GM12878 (cell line): ENCODE data around the gene HCFC1R1. TPM values are rescaled to one million over a fixed set of nuclear protein-coding genes. Genes with fewer than 3 reads are reported as not detected.

ENCODE experiments used
- ATAC-seq: fragments of 200-7000 bp; cut with Tn5 transposase; 3 replicates; pipeline ENCODE4 v1.9.1; 2020; ENCODE audit warnings: mild to moderate bottlenecking, moderate library complexity
- BruUV-seq: library from RNA; stranded (reverse); fragments of 400-500 nt; replicated peaks from 2 replicates; lab custom pipeline; 2021; lab: Mats Ljungman, UMichigan
- CTCF ChIA-PET: fragments of 300-600 bp; sonication (Branson Sonifier 250); formaldehyde crosslinking; extraction: SDS; loops from one replicate; lab custom pipeline; 2021; ENCODE audit warnings: inconsistent platforms; lab: Yijun Ruan, JAX
- POLR2A ChIA-PET: fragments of 350-600 bp; formaldehyde crosslinking; extraction: SDS; loops from one replicate; lab custom pipeline; 2021; ENCODE audit warnings: inconsistent platforms; lab: Charles Lee
- RAD21 ChIA-PET: fragments of 300-600 bp; sonication (Branson Sonifier 250); formaldehyde crosslinking; loops from one replicate; lab custom pipeline; 2023; ENCODE audit warnings: antibody characterized with exemption; ENCODE audit not compliant: unreplicated experiment; lab: Charles Lee
- SMC1A ChIA-PET: fragments of 300-600 bp; sonication (Branson Sonifier 250); formaldehyde crosslinking; loops from one replicate; lab custom pipeline; 2023; ENCODE audit not compliant: unreplicated experiment, uncharacterized antibody; lab: Charles Lee
- DNase-seq: peaks from one replicate; pipeline ENCODE4 v3.0.0-alpha.2; 2011; ENCODE audit warnings: low read depth, low spot score
- FAIRE-seq: peaks from 3 replicates; lab custom pipeline; 2011; peaks lifted over from hg19 to GRCh38; lab: Jason Lieb, UNC
- H2AFZ ChIP-seq: 2 replicates; pipeline ENCODE4 v1.6.0; 2011; ENCODE audit warnings: low read depth, low read length, control low read depth; ENCODE audit not compliant: control insufficient read depth
- H3K27ac ChIP-seq: 2 replicates; pipeline ENCODE4 v1.5.1; 2011; ENCODE audit warnings: control low read depth; ENCODE audit not compliant: control insufficient read depth, insufficient read depth
- H3K27me3 ChIP-seq, 2 experiments: replicated peaks in 1 of 2; 2 replicates each; pipeline versions ENCODE4 v1.6.0 to v1.6.1; 2011; ENCODE audit warnings: low read length in 1 of 2; ENCODE audit not compliant: control insufficient read depth in 2 of 2, insufficient read depth in 2 of 2
- H3K36me3 ChIP-seq, 2 experiments: 2 replicates each; pipeline ENCODE4 v1.5.1; 2011; ENCODE audit warnings: low read length in 1 of 2; ENCODE audit not compliant: control insufficient read depth in 2 of 2, insufficient read depth in 2 of 2
- H3K4me1 ChIP-seq: 2 replicates; pipeline ENCODE4 v1.6.1; 2011; ENCODE audit warnings: mild to moderate bottlenecking, low read length, moderate library complexity, mixed read lengths; ENCODE audit not compliant: control insufficient read depth, insufficient read depth
- H3K4me2 ChIP-seq: 2 replicates; pipeline ENCODE4 v1.6.0; 2011; ENCODE audit warnings: control low read depth; ENCODE audit not compliant: control insufficient read depth, insufficient read depth
- H3K4me3 ChIP-seq: fragments of 200-600 bp; sonication (generic); 2 replicates; pipeline ENCODE4 v1.5.1; 2016
- H3K79me2 ChIP-seq: 2 replicates; pipeline ENCODE4 v1.6.0; 2011; ENCODE audit warnings: low read length; ENCODE audit not compliant: control insufficient read depth, insufficient read depth
- H3K9ac ChIP-seq: 2 replicates; pipeline ENCODE4 v1.8.0; 2011; ENCODE audit warnings: low read length, control low read depth, mixed read lengths; ENCODE audit not compliant: control insufficient read depth, insufficient read depth
- H3K9me3 ChIP-seq: replicated peaks from 3 replicates; pipeline ENCODE4 v1.5.1; 2011; ENCODE audit warnings: mild to moderate bottlenecking, low read length; ENCODE audit not compliant: control insufficient read depth, insufficient read depth
- H4K20me1 ChIP-seq: 2 replicates; pipeline ENCODE4 v1.6.0; 2011; ENCODE audit not compliant: control insufficient read depth, insufficient read depth
- EP300 ChIP-seq, 2 experiments: fragments of 150-350 bp in 1 of 2; IDR thresholded peaks; 2 replicates each; pipeline ENCODE4 v1.6.1; 2011 to 2012; ENCODE audit warnings: low read depth in 2 of 2, low read length in 2 of 2, borderline replicate concordance in 1 of 2, improper control_type of control experiment in 1 of 2, inconsistent platforms in 1 of 2; ENCODE audit not compliant: control insufficient read depth in 1 of 2
- MEF2A ChIP-seq: IDR thresholded peaks from 2 replicates; pipeline ENCODE4 v1.6.1; 2011; ENCODE audit warnings: low read depth, mild to moderate bottlenecking, low read length, moderate library complexity; ENCODE audit not compliant: insufficient read depth
- NFYA ChIP-seq: IDR thresholded peaks from 2 replicates; pipeline ENCODE4 v1.6.1; 2011; ENCODE audit warnings: low read depth, mild to moderate bottlenecking, low read length, improper control_type of control experiment, borderline replicate concordance
- RAD21 ChIP-seq: IDR thresholded peaks from 2 replicates; pipeline ENCODE4 v1.6.1; 2011; ENCODE audit warnings: mild to moderate bottlenecking, low read depth, low read length, moderate library complexity; ENCODE audit not compliant: insufficient read depth
- RFX5 ChIP-seq: IDR thresholded peaks from 2 replicates; pipeline ENCODE4 v1.6.1; 2011; ENCODE audit warnings: low read depth, low read length, improper control_type of control experiment
- SIX5 ChIP-seq: IDR thresholded peaks from 2 replicates; pipeline ENCODE4 v1.6.1; 2011; ENCODE audit warnings: mild to moderate bottlenecking, low read depth, low read length, moderate library complexity; ENCODE audit not compliant: severe bottlenecking
- SREBF1 ChIP-seq: IDR thresholded peaks from 2 replicates; pipeline ENCODE4 v1.6.1; 2012; ENCODE audit warnings: mild to moderate bottlenecking, low read length
- TBL1XR1 ChIP-seq: IDR thresholded peaks from 2 replicates; pipeline ENCODE4 v1.6.1; 2012; ENCODE audit warnings: low read depth, low read length, improper control_type of control experiment
- ZBTB40 ChIP-seq: fragments of 450-650 bp; IDR thresholded peaks from 2 replicates; pipeline ENCODE4 v1.6.1; 2016; ENCODE audit warnings: mild to moderate bottlenecking, moderate library complexity, borderline replicate concordance
- ZNF687 ChIP-seq: fragments of 450-650 bp; IDR thresholded peaks from 2 replicates; pipeline ENCODE4 v1.6.1; 2017; ENCODE audit warnings: mild to moderate bottlenecking, moderate library complexity
- WGBS: methylation state at CpG from one replicate; pipeline ENCODE4 v1.1.6; 2016; ENCODE audit warnings: low lambda C conversion rate; ENCODE audit not compliant: insufficient replicate concordance, insufficient coverage; ENCODE audit errors: missing lambda C conversion rate; 5-methylcytosine and 5-hydroxymethylcytosine counted together
- in situ Hi-C: fragments of 300-500 bp; cut with MboI; formaldehyde crosslinking; loops from 9 replicates; pipeline ENCODE4 v1.14.3; 2018; ENCODE audit warnings: mixed read lengths
- intact Hi-C: fragments of 100-400 bp; cut with micrococcal nuclease; formaldehyde crosslinking; loops from one replicate; pipeline ENCODE4 v1.14.2; 2022; ENCODE audit not compliant: unreplicated experiment
- polyA plus RNA-seq, 11 experiments: library from polyadenylated mRNA; depleted of rRNA in 4 of 11; unstranded in 6 of 11; stranded (reverse) in 5 of 11; fragments of >200 nt; fragmentation: Nextera tagmentation in 4 of 11; fragmentation: Illumina TruSeq in 1 of 11; extraction: Ambion mirVana in 4 of 11; extraction: Trizol in 1 of 11; gene quantifications; 1 replicate in 1 of 11; 2 replicates in 10 of 11; pipeline versions ENCODE4 v1.2.1 to v1.2.3, GENCODE V29; 2011 to 2016; ENCODE audit warnings: inconsistent platforms in 2 of 11, missing spikeins in 2 of 11, low read depth in 1 of 11
- total RNA-seq, 4 experiments: library from RNA; depleted of rRNA in 3 of 4; stranded (reverse); fragments of >200 nt in 3 of 4; fragmentation: Illumina TruSeq in 1 of 4; extraction: Trizol in 1 of 4; gene quantifications; 2 replicates each; pipeline versions ENCODE4 v1.2.1 to v1.2.3, GENCODE V29; 2013 to 2021
- TF ChIP-seq, protein P1 (sequence below): IDR thresholded peaks from 2 replicates; pipeline ENCODE4 v1.6.1; 2011; ENCODE audit warnings: borderline replicate concordance, low read depth, mild to moderate bottlenecking, moderate library complexity, mixed read lengths, low read length; ENCODE audit not compliant: insufficient read depth; ENCODE audit errors: extremely low read length

HCFC1R1 gene
- total and polyA plus RNA-seq, 10 of the 15 experiments (the other 5 are each of a cell fraction or from before 2014, with no cell fraction given) = 2.8 to 42.5 (median 20.4) TPM

DNA sequence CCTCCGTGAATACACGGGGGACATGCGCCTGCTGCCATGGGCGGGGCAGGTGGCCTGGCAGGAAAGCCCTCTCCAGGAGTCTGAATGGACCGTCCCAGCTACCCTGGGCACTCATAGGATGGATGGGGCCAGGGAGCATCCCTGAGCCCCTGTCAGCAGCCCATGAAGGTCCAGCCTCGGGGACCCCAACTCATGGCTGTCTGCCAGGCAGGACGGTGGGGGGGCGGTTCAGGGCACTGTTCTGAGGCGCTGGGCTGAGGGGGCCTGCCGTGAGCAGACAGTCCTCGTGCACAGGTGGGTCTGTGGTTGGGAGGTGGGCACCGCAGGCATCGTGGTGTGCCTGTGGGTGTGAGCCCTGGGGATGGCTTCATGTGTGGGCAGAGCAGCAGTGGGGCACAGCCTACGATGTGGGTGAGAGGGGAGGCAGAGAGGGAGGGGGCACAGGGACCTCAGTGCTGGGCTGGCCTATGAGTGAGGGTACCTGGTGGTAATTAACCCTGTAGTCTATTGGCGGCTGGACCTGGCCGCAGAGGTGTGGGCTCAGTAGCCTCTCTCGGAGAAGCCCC, 37.0 kb downstream of the HCFC1R1 start:
- Histone ChIP-seq H3K4me3 (no peak overlapping the region), H3K79me2 (no peaks in the 10 kb centered on the region), H2AFZ (no peak overlapping the region), H3K4me1 (no peaks in the 10 kb centered on the region), H4K20me1 (no peaks in the 10 kb centered on the region), H3K27me3 (peaks cover 2 to 4% of the 10 kb centered on the region in 2 experiments; a peak in 1 of 4 replicates), H3K9ac (no peak overlapping the region), H3K9me3 (no peaks in the 10 kb centered on the region), H3K36me3 (no peaks in the 10 kb centered on the region), H3K4me2 (no peak overlapping the region), H3K27ac (no peak overlapping the region)
- FAIRE-seq (no peak), DNase-seq (no peak), ATAC-seq (no peak)
- WGBS = 29% methylated on average over 17 of the region's 17 CpGs
- in situ Hi-C loops = no loop called here
- ChIA-PET CTCF (interaction anchor here (1.0 kb wide), 1 partner anchor 60 kb away, joined by 3 read pairs; no protein-coding TSS in a partner anchor), RAD21 (no interaction called here), SMC1A (no interaction called here), POLR2A (no interaction called here)
- BruUV-seq = no TSS peak
- TF ChIP-seq NFYA (no peak), SIX5 (no peak), TBL1XR1 (no peak), RFX5 (no peak), SREBF1 (no peak), RAD21 (no peak), MEF2A (no peak), ZBTB40 (no peak), EP300 (IDR thresholded peaks at IDR 0.05; ENCODE audit: borderline replicate concordance in 1 of 2, control insufficient read depth in 1 of 2, low read depth in 2 of 2, low read length in 2 of 2) (no peak), ZNF687 (no peak)
- TF ChIP-seq, protein P1, sequence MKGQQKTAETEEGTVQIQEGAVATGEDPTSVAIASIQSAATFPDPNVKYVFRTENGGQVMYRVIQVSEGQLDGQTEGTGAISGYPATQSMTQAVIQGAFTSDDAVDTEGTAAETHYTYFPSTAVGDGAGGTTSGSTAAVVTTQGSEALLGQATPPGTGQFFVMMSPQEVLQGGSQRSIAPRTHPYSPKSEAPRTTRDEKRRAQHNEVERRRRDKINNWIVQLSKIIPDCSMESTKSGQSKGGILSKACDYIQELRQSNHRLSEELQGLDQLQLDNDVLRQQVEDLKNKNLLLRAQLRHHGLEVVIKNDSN = no peak
- intact Hi-C loops = no loop called here
